ENCODE data around the gene CHIA.

GRCh38 chr1:111247125-111247838, 43.4 kb upstream of the CHIA start:
- TF ChIP-seq, protein P1, sequence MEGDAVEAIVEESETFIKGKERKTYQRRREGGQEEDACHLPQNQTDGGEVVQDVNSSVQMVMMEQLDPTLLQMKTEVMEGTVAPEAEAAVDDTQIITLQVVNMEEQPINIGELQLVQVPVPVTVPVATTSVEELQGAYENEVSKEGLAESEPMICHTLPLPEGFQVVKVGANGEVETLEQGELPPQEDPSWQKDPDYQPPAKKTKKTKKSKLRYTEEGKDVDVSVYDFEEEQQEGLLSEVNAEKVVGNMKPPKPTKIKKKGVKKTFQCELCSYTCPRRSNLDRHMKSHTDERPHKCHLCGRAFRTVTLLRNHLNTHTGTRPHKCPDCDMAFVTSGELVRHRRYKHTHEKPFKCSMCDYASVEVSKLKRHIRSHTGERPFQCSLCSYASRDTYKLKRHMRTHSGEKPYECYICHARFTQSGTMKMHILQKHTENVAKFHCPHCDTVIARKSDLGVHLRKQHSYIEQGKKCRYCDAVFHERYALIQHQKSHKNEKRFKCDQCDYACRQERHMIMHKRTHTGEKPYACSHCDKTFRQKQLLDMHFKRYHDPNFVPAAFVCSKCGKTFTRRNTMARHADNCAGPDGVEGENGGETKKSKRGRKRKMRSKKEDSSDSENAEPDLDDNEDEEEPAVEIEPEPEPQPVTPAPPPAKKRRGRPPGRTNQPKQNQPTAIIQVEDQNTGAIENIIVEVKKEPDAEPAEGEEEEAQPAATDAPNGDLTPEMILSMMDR (conservative IDR thresholded peaks at IDR 0.05; ENCODE audit: low read length), result no peak
- no peak for TF ChIP-seq EZH2phosphoT487 (IDR thresholded peaks at IDR 0.05; ENCODE audit: borderline replicate concordance, low read depth, low read length)
